SJSA1 (cell line): ENCODE data around the gene MDFIC. TPM values are rescaled to one million over a fixed set of nuclear protein-coding genes. Genes with fewer than 3 reads are reported as not detected.
A peak's percentile ranks its signal among the peaks of the same experiment; 100 is the strongest.

Experiments used
- DNase-seq, 2 experiments: peaks; one replicate each; pipeline ENCODE4 v3.0.0-alpha.2; 2015 to 2020; ENCODE audit warnings: low spot score in 2 of 2, low read depth in 1 of 2
- H3K27ac ChIP-seq: fragments of 250-450 bp; sonication (Bioruptor Pico); 2 replicates; pipeline ENCODE4 v1.5.1; 2020; ENCODE audit warnings: mild to moderate bottlenecking, moderate library complexity
- H3K27me3 ChIP-seq: fragments of 250-450 bp; sonication (Bioruptor Pico); replicated peaks from 2 replicates; pipeline ENCODE4 v1.5.1; 2020; ENCODE audit warnings: mild to moderate bottlenecking, moderate library complexity
- H3K36me3 ChIP-seq: fragments of 250-450 bp; sonication (Bioruptor Pico); 2 replicates; pipeline ENCODE4 v1.5.1; 2020; ENCODE audit warnings: mild to moderate bottlenecking
- H3K4me1 ChIP-seq: fragments of 250-450 bp; sonication (Bioruptor Pico); replicated peaks from 2 replicates; pipeline ENCODE4 v1.6.1; 2021; ENCODE audit warnings: mild to moderate bottlenecking
- H3K4me3 ChIP-seq: fragments of 250-450 bp; sonication (Bioruptor Pico); 2 replicates; pipeline ENCODE4 v1.5.1; 2020; ENCODE audit warnings: mild to moderate bottlenecking
- H3K9me3 ChIP-seq: fragments of 250-450 bp; sonication (Bioruptor Pico); replicated peaks from 2 replicates; pipeline ENCODE4 v1.5.1; 2020; ENCODE audit warnings: mild to moderate bottlenecking
- total RNA-seq: library from RNA; depleted of rRNA; stranded (reverse); fragments of >200 nt; shearing (Covaris generic); gene quantifications from 2 replicates; pipeline ENCODE4 v1.2.3, GENCODE V29; 2014

The MDFIC gene
- total RNA-seq, 1 experiment from 2014 or later, result 65.0 TPM

DNA sequence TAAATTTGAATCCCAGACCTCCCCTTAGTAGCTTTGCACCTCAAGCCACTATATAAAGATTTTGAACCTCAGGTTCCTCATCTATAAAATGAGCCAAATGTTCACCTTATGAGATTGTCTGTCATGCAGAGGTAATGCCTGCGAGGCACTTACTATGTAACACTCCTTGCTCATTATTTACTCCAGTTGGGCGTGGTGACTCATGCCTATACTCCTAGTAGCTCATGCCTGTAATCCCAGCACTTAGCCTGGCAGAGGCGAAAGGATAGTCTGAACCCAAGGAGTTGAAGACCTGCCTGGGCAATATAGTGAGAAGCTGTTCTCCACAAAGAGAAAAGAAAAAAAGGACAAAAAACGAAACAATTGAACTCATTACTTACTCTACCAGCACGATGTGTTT, 82.2 kb downstream of the MDFIC start:
- peaks cover 3% of the 10 kb centered on the region; the same call in 1 of the 2 replicates for H3K36me3 ChIP-seq
- H3K4me3 ChIP-seq, result no peak overlapping the region
- DNase-seq, result no peak

DNA sequence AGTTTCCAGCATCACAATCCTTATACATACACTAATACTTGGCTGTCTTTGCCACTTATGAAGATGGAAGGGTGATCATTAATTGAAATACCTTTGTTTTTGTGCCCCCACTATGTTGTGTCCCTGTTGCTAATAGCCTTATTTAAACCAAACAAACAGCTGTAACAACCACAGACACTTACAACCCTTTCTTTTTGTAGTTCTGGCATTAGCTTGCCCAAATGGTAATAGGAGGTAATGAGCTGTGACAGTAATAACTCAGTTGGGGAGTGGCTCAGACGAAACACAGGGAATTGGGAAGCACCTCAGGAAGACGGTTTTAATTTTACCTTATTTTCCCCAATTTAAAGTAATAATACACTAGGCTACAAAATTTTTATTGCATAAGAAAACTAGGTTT, 83.4 kb downstream of the MDFIC start:
- no peak overlapping the region for H3K27ac ChIP-seq
- no peaks in the 10 kb centered on the region for H3K27me3 ChIP-seq
- no peaks in the 10 kb centered on the region for H3K9me3 ChIP-seq
- DNase-seq, result no peak
- H3K4me1 ChIP-seq, result peaks cover 20% of the 10 kb centered on the region
- no peak overlapping the region for H3K4me3 ChIP-seq
- H3K36me3 ChIP-seq, result peaks cover under 1% of the 10 kb centered on the region; the same call in 1 of the 2 replicates

More for the DNA sequence above, 82.2 kb downstream of the MDFIC start:
- Histone ChIP-seq H3K4me1 (peaks cover 8% of the 10 kb centered on the region), H3K27ac (no peak overlapping the region), H3K27me3 (no peaks in the 10 kb centered on the region), H3K9me3 (no peaks in the 10 kb centered on the region)

DNA sequence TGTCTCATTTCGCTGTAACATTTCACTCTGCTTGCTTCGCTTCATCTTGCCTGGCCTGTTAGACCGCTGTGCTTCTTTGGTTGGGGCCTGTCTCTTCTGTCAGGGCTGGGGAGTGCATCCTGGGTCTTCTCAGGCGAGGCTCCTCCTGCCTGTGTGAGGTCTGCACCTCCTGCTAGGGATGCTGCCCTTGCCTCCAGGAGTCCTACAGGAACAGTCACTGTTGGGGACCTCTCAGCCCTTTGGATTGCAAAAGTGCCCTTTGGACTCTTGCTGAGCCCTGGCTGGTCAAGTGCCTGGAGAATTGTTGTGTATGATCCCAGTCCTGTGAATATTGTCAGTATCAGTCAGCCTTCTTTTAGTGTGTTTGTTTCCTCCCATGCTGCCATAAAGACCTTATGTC, 84.1 kb downstream of the MDFIC start:
- no peaks in the 10 kb centered on the region for H3K9me3 ChIP-seq
- H3K4me3 ChIP-seq, result no peak overlapping the region
- no peak for DNase-seq
- H3K27ac ChIP-seq, result no peak overlapping the region
- H3K27me3 ChIP-seq, result no peaks in the 10 kb centered on the region
- H3K36me3 ChIP-seq, result no peaks in the 10 kb centered on the region; the same call in 1 of the 2 replicates
- peaks cover 24% of the 10 kb centered on the region for H3K4me1 ChIP-seq

DNA sequence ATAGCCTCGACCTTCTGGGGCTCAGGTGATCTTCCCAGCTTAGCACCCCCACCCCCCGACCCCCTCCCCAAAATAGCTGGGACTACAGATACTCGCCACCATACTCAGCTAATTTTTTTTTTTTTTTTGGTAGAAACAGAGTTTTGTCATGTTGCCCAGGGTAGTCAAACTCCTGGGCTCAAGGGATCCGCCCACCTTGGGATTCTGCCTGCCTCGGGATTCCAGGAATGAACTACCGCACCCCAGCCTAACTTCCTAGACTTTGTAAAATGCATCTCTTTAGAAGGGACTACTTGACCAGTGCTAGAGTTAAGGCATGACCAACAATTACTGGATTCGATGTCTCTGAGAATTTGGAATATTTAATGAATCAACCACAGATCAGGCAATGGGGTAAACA, 85.9 kb downstream of the MDFIC start:
- Histone ChIP-seq H3K27ac (no peak overlapping the region), H3K4me3 (no peak overlapping the region), H3K36me3 (peaks cover 5% of the 10 kb centered on the region), H3K4me1 (peaks cover 24% of the 10 kb centered on the region), H3K27me3 (no peaks in the 10 kb centered on the region), H3K9me3 (no peaks in the 10 kb centered on the region)
- DNase-seq, result no peak

DNA sequence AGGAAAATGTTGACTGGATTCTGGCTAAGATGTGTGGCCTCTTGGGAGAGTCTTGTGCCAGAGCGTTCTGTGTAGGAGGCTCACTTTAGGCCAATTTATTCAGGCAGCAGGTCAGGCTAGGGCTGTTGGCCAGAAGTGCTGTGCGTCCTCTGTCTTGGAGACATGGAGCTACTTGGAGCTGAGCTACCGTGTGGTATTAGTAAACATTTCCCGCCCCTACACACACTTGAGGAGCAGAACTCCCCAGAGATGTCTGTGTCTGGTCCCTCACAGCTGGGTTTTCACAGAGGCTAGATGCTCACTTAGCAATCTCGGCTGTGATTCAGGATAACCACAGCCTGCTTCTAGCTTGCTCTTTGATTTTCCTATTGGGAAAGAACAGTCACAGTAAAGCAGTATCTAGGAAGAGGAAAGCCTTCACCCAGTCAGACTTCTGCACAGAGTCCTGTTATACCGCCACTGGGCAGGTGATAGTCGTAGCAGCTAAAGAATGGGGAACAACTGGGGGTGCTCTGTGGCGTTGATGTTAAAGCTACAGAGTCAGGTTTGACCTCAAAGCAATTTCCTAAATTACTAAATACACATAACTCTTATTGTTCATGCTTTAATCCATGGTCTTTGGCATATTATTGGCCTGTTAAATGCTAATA, 86.7 kb downstream of the MDFIC start:
- peaks cover 5% of the 10 kb centered on the region for H3K36me3 ChIP-seq
- H3K4me3 ChIP-seq, result no peak overlapping the region
- H3K27me3 ChIP-seq, result no peaks in the 10 kb centered on the region
- no peak for DNase-seq
- no peaks in the 10 kb centered on the region for H3K9me3 ChIP-seq
- H3K4me1 ChIP-seq, result peaks cover 24% of the 10 kb centered on the region
- H3K27ac ChIP-seq, result no peak overlapping the region

DNA sequence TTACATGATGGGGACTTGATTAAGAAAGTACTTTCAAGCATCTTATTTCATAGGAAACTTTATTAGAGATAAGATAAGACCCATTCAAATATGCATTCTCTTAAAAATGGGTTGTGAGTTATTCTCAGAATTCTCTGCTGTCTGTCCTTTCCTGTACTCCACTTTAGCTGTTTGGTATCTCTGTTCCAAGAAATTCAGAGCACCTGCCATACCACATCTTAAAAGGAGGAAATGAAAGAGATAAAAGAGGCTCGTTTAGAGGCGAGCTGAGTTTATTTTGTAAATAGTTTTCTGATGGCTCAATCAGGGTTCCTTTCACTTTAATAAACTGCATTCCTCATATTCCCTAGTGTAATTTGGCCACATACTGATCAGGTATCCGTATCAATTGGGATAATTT, 87.2 kb downstream of the MDFIC start:
- DNase-seq, result no peak
- Histone ChIP-seq H3K4me1 (peaks cover 24% of the 10 kb centered on the region), H3K4me3 (no peak overlapping the region), H3K27ac (no peak overlapping the region), H3K27me3 (no peaks in the 10 kb centered on the region), H3K9me3 (no peaks in the 10 kb centered on the region), H3K36me3 (peaks cover 9% of the 10 kb centered on the region)

DNA sequence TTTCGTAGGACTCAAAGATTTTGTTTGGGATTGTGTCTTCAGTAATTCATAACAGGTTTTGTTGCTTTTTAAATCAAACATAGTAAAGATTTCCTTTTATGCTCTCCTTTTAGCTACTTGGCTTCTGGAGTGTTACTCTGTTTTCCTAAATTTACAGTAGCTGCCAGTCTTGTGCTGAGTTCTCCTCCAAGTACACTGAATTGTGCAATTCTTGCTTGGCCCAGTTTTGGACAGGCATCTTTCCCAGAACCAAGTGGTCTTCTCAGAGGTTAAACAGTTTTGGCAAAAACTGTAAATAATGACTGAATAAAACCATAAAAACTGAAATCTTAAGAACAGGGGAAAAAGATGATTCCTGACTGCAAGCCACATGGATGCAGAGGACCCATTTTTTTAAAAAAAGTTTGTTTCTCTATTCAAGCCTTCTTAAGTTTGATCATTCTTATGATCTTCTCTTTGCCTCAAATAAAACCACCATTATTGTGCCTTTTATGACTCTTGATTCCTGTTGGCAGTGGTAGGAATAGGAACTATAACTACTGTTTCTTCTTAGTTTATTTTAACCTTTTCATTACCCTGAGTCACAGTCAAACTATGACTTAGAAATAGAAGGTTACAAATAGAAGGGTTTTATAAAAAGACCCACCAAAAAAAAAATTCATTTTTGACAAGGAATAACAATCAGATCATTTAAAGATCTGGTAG, 88.0 kb downstream of the MDFIC start:
- Histone ChIP-seq H3K27ac (peak overlapping the region; percentile 15), H3K36me3 (peaks cover 9% of the 10 kb centered on the region), H3K4me1 (peaks cover 24% of the 10 kb centered on the region), H3K9me3 (no peaks in the 10 kb centered on the region), H3K4me3 (no peak overlapping the region), H3K27me3 (no peaks in the 10 kb centered on the region)
- no peak for DNase-seq

DNA sequence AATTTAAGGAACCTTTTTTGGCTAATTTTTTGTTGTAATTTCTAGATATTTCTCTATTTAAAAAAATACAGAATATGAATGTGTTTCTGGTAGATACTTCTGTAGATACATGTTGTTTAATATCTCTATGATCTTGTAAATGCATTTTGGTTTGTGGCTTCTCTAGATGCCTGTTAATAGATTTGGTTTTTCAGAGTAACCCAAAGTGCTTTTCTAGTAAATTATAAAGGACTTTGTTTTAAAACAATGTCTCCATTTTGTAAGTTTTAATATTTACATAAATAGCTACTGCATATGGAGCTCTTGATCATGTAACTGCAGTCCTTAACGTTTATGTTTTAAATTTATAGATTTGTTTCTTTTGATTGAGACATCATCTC, 88.5 kb downstream of the MDFIC start:
- no peaks in the 10 kb centered on the region for H3K27me3 ChIP-seq
- H3K4me1 ChIP-seq, result peaks cover 28% of the 10 kb centered on the region
- no peak overlapping the region for H3K4me3 ChIP-seq
- no peaks in the 10 kb centered on the region for H3K9me3 ChIP-seq
- peak overlapping the region; percentile 15; the same call in 1 of the 2 replicates for H3K27ac ChIP-seq
- peaks cover 9% of the 10 kb centered on the region for H3K36me3 ChIP-seq
- DNase-seq, result no peak

DNA sequence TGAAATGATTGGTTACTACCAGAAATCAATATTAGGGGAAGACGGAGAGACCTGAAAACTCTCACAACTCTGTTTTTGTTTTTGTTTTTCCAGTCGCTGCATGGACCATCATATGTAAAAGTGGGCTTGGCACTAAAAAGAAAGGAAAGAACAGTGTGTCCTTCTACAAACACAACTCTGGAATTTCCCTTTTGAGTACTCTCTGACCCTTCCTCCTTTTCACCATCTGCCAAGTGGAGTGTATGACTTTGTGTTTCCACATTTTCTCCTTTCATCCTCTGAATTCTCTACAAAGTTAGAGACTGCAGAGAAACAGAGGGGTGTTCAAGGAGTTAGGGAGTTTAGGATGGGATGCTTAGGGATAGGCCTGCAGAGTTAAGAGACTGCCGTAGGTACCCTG, 92.0 kb downstream of the MDFIC start:
- no peak for DNase-seq
- no peaks in the 10 kb centered on the region for H3K27me3 ChIP-seq
- peaks cover 35% of the 10 kb centered on the region for H3K4me1 ChIP-seq
- no peak overlapping the region for H3K4me3 ChIP-seq
- H3K9me3 ChIP-seq, result no peaks in the 10 kb centered on the region
- H3K27ac ChIP-seq, result no peak overlapping the region
- peaks cover 13% of the 10 kb centered on the region for H3K36me3 ChIP-seq

DNA sequence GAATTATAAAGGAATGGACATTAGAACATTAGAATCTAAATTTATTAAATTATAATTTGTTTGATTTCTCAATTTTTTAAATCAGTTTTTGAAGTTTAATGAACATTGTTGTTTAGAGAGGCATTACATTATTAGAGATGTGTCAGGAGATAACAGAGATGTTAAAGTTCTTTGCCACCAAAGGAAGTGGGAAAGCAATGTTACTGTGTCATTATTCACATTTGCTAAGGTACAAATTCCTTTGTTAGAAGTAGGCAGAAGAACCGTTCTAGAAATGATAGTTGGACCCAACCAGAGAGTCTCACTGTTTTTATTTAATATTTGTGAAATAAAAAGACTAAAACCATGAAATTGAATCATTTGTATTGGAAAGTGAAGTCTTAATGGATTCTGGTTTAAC, 92.9 kb downstream of the MDFIC start:
- Histone ChIP-seq H3K9me3 (no peaks in the 10 kb centered on the region), H3K27me3 (no peaks in the 10 kb centered on the region), H3K36me3 (peaks cover 13% of the 10 kb centered on the region), H3K4me1 (peaks cover 26% of the 10 kb centered on the region), H3K27ac (peak overlapping the region; percentile 66), H3K4me3 (no peak overlapping the region)
- no peak for DNase-seq

DNA sequence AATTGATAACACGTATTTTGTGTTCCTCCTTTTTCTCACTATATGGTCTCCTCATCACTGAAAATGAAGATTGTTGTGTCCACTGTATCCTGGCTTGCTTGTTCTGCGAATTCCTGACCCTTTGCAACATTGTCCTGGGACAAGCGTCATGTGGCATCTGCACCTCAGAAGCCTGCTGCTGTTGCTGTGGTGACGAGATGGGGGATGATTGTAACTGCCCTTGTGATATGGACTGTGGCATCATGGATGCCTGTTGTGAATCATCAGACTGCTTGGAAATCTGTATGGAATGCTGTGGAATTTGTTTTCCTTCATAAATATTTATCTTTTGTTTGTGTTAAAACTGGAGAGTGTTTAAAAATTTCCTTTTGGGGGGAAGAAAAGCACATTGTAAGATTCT, 93.7 kb downstream of the MDFIC start:
- Histone ChIP-seq H3K27me3 (no peaks in the 10 kb centered on the region), H3K27ac (peak overlapping the region; percentile 79), H3K4me1 (peaks cover 26% of the 10 kb centered on the region), H3K4me3 (no peak overlapping the region), H3K36me3 (peaks cover 13% of the 10 kb centered on the region), H3K9me3 (no peaks in the 10 kb centered on the region)
- peak; percentile 93 to 94 for DNase-seq

DNA sequence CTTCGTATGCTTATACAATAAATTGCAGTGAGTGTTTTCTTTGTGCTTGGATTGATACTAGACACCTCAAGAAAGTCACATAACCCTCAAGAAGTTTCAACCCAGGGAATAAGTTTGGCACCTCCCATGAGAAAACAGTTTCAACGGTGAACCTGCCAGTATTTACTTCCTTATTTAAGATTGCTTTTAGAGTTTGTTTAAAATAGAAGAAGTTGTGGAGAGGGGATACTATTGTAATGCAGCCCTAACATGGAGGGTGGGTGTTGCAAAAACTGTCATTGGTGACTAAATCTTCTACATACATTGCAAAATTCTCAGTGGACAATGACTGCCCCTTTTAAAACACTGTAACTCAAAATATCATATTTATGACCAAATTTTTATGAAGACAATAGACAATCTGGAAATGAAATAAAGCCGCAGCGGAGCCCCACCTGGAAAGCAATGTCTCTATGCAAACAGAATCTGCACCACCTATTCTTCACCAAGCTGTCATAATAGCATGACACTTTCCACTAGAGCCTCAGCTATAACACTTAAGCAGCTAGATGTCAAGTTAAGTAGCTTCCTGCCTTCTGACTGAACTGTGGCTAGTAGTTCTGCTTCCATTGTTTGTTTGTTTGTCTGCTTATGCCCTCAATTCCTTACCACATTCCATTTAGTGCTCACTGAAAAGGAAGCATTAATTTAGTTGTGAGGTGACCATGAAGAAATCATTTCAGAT, 98.2 kb downstream of the MDFIC start:
- H3K36me3 ChIP-seq, result peaks cover 4% of the 10 kb centered on the region
- H3K4me3 ChIP-seq, result no peak overlapping the region
- no peaks in the 10 kb centered on the region for H3K27me3 ChIP-seq
- H3K4me1 ChIP-seq, result peaks cover 25% of the 10 kb centered on the region
- DNase-seq, result no peak
- no peaks in the 10 kb centered on the region for H3K9me3 ChIP-seq
- H3K27ac ChIP-seq, result no peak overlapping the region

DNA sequence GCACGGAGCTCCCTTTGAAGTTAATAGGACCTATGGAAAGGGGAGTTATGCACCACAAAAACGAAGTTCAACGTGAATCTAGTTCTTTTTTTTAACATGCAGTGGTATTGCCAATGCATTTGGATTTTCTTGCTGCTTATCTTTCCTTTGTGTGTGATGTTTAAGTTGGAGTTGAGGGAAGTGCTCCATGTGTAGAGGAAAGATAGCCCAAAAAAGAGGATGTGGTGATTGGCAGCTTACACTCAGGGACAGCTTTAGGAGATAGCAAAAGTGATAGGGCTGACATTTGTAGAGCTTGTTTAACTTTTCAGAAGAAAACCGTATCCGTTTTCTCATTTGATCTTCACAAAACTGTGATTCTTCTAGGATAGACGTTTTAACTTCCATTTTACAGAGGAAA, 101.3 kb downstream of the MDFIC start:
- Histone ChIP-seq H3K27ac (no peak overlapping the region), H3K36me3 (no peaks in the 10 kb centered on the region), H3K9me3 (no peaks in the 10 kb centered on the region), H3K4me3 (no peak overlapping the region), H3K27me3 (no peaks in the 10 kb centered on the region), H3K4me1 (peaks cover 9% of the 10 kb centered on the region)
- no peak for DNase-seq

DNA sequence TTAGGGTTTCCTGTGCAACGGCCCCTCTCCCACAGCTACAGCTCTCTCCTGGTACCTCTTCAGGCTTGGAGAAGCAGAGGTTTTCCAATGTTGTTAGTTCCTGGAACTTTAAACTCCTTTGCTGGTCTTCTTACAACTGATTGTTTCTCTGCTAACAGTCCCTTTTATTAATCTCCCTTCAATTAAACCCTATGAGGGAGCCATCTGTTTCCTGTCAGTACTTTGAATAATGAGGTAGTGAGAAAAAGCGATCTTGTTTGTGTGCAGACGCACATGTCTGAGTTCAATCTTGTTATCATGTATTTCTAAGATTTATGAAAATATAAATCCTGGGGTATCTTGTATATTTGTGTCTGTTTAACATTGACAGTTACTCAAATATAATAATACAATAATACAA, 102.4 kb downstream of the MDFIC start:
- DNase-seq, result no peak
- Histone ChIP-seq H3K9me3 (no peaks in the 10 kb centered on the region), H3K27me3 (no peaks in the 10 kb centered on the region), H3K27ac (no peak overlapping the region), H3K4me3 (no peak overlapping the region), H3K4me1 (peaks cover 9% of the 10 kb centered on the region), H3K36me3 (no peaks in the 10 kb centered on the region)
